ENCODE results near the gene TBCD.

Gene TBCD

GRCh38 chr17:82812058-82812457 lies 60.2 kb downstream of the TBCD start:
- DNase-seq: no peak

GRCh38 chr17:82812601-82813000 lies 60.7 kb downstream of the TBCD start:
- no peak for DNase-seq

GRCh38 chr17:82813299-82814051 lies 61.6 kb downstream of the TBCD start:
- no peak for DNase-seq

- DNase-seq: no peak
Measured at GRCh38 chr17:82814834-82815233, 63.0 kb downstream of the TBCD start.

GRCh38 chr17:82815354-82815753 lies 63.5 kb downstream of the TBCD start:
- no peak for DNase-seq

GRCh38 chr17:82815790-82816305 lies 64.0 kb downstream of the TBCD start:
- no peak for DNase-seq

- no peak for DNase-seq
Measured at GRCh38 chr17:82816358-82816757, 64.5 kb downstream of the TBCD start.

GRCh38 chr17:82817947-82818346 lies 66.1 kb downstream of the TBCD start:
- DNase-seq: no peak

- no peak for DNase-seq
Measured at GRCh38 chr17:82820278-82821251, 68.7 kb downstream of the TBCD start.

- no peak for DNase-seq
Measured at GRCh38 chr17:82821554-82821953, 69.7 kb downstream of the TBCD start.

GRCh38 chr17:82822281-82822680 lies 70.4 kb downstream of the TBCD start:
- no peak for DNase-seq

GRCh38 chr17:82823004-82823403 lies 71.1 kb downstream of the TBCD start:
- no peak for DNase-seq

GRCh38 chr17:82825540-82826124 lies 73.8 kb downstream of the TBCD start:
- no peak for DNase-seq

GRCh38 chr17:82826211-82826610 lies 74.3 kb downstream of the TBCD start:
- no peak for DNase-seq

- DNase-seq: no peak
Measured at GRCh38 chr17:82826956-82827355, 75.1 kb downstream of the TBCD start.

- DNase-seq: no peak
Measured at GRCh38 chr17:82828875-82829487, 77.1 kb downstream of the TBCD start.

- DNase-seq: no peak
Measured at GRCh38 chr17:82830249-82830661, 78.4 kb downstream of the TBCD start.

- DNase-seq: no peak
Measured at GRCh38 chr17:82831041-82831817, 79.4 kb downstream of the TBCD start.

- DNase-seq: no peak
Measured at GRCh38 chr17:82831818-82832200, 79.9 kb downstream of the TBCD start.

GRCh38 chr17:82832411-82832810 lies 80.5 kb downstream of the TBCD start:
- no peak for DNase-seq

GRCh38 chr17:82832881-82833475 lies 81.1 kb downstream of the TBCD start:
- no peak for DNase-seq

- DNase-seq: no peak
Measured at GRCh38 chr17:82835122-82835521, 83.3 kb downstream of the TBCD start.
